NCI-H526 (cell line): Measurements from ENCODE around the gene IPCEF1.
A peak's percentile ranks its signal among the peaks of the same experiment; 100 is the strongest.

Experiments used
- DNase-seq, 2 experiments: peaks; one replicate each; lab custom pipeline; 2025; lab: John Stamatoyannopoulos, UW

IPCEF1 gene

GRCh38 chr6:154292855-154293519, 63.6 kb downstream of the IPCEF1 start:
- no peak for DNase-seq

- no peak for DNase-seq
These were observed 64.5 kb downstream of the IPCEF1 start for GRCh38 chr6:154292066-154292465.

- no peak for DNase-seq
These were observed 66.6 kb downstream of the IPCEF1 start for GRCh38 chr6:154289818-154290508.

GRCh38 chr6:154285826-154286225, 70.8 kb downstream of the IPCEF1 start:
- no peak for DNase-seq

GRCh38 chr6:154284313-154284853, 72.2 kb downstream of the IPCEF1 start:
- no peak for DNase-seq

- no peak for DNase-seq
These were observed 76.1 kb downstream of the IPCEF1 start for GRCh38 chr6:154280521-154280920.

GRCh38 chr6:154277629-154278017, 79.0 kb downstream of the IPCEF1 start:
- DNase-seq: no peak

- DNase-seq: peak; percentile 10 to 71
These were observed 79.6 kb downstream of the IPCEF1 start for GRCh38 chr6:154276810-154277628.

GRCh38 chr6:154274168-154274567, 82.4 kb downstream of the IPCEF1 start:
- DNase-seq: no peak

GRCh38 chr6:154268486-154268885, 88.1 kb downstream of the IPCEF1 start:
- no peak for DNase-seq

- DNase-seq: no peak
These were observed 89.0 kb downstream of the IPCEF1 start for GRCh38 chr6:154267508-154268106.

- DNase-seq: no peak
These were observed 90.0 kb downstream of the IPCEF1 start for GRCh38 chr6:154266560-154267099.

- DNase-seq: no peak
These were observed 94.8 kb downstream of the IPCEF1 start for GRCh38 chr6:154261688-154262397.

- DNase-seq: no peak
These were observed 98.4 kb downstream of the IPCEF1 start for GRCh38 chr6:154258064-154258757.

- DNase-seq: no peak
These were observed 99.5 kb downstream of the IPCEF1 start for GRCh38 chr6:154257067-154257466.

- no peak for DNase-seq
These were observed 103.9 kb downstream of the IPCEF1 start for GRCh38 chr6:154252678-154253077.

GRCh38 chr6:154251116-154251515, 105.5 kb downstream of the IPCEF1 start:
- no peak for DNase-seq

GRCh38 chr6:154249499-154250298, 106.9 kb downstream of the IPCEF1 start:
- no peak for DNase-seq

- peak; percentile 74 to 80 for DNase-seq
These were observed 109.3 kb downstream of the IPCEF1 start for GRCh38 chr6:154247119-154247861.
